WTC11 (cell line): Measurements from ENCODE around the gene GYS1. TPM values are rescaled to one million over a fixed set of nuclear protein-coding genes. Genes with fewer than 3 reads are reported as not detected.

ENCODE experiments used
- ATAC-seq: fragments of 200-7000 bp; cut with Tn5 transposase; 2 replicates; pipeline ENCODE4 v1.10.0; 2021; ENCODE audit warnings: mild to moderate bottlenecking, moderate library complexity
- CTCF ChIA-PET: fragments of 300-600 bp; sonication (Branson Sonifier 250); formaldehyde crosslinking; loops from one replicate; lab custom pipeline; 2021; ENCODE audit warnings: antibody characterized with exemption; lab: Charles Lee
- POLR2A ChIA-PET: fragments of 350-600 bp; sonication (Branson Sonifier 250); formaldehyde crosslinking; loops from one replicate; lab custom pipeline; 2021; ENCODE audit warnings: antibody characterized with exemption; lab: Charles Lee
- DNase-seq: peaks from one replicate; pipeline ENCODE4 v3.0.0; 2021; ENCODE audit warnings: low spot score
- H3K27ac Mint-ChIP-seq: 2 replicates; pipeline ENCODE4 v1.8.0; 2021; ENCODE audit warnings: mixed read lengths
- H3K27me3 Mint-ChIP-seq: 2 replicates; pipeline ENCODE4 v1.8.0; 2021; ENCODE audit warnings: low read depth, mild to moderate bottlenecking, moderate library complexity, mixed read lengths
- H3K36me3 Mint-ChIP-seq: 2 replicates; pipeline ENCODE4 v1.8.0; 2021; ENCODE audit warnings: mixed read lengths
- H3K4me1 Mint-ChIP-seq: 2 replicates; pipeline ENCODE4 v1.8.0; 2022; ENCODE audit warnings: mixed read lengths
- H3K4me3 Mint-ChIP-seq: 2 replicates; pipeline ENCODE4 v1.8.0; 2021; ENCODE audit warnings: mild to moderate bottlenecking, moderate library complexity, mixed read lengths
- H3K9me3 Mint-ChIP-seq: 2 replicates; pipeline ENCODE4 v1.8.0; 2021; ENCODE audit warnings: mixed read lengths
- AR ChIP-seq: fragments of 250-450 bp; sonication (Bioruptor Pico); IDR thresholded peaks from 2 replicates; pipeline ENCODE4 v1.9.0; 2021; ENCODE audit warnings: mild to moderate bottlenecking
- CREM ChIP-seq: sonication (generic); formaldehyde crosslinking; IDR thresholded peaks from 2 replicates; pipeline ENCODE4 v1.8.1; 2022; ENCODE audit warnings: mild to moderate bottlenecking, missing genetic modification reagents, moderate library complexity
- ESRRA ChIP-seq: sonication (generic); formaldehyde crosslinking; IDR thresholded peaks from 2 replicates; pipeline ENCODE4 v1.8.1; 2022; ENCODE audit warnings: mild to moderate bottlenecking, missing genetic modification reagents, borderline replicate concordance
- IRF2 ChIP-seq: sonication (generic); formaldehyde crosslinking; IDR thresholded peaks from 2 replicates; pipeline ENCODE4 v1.8.0; 2022; ENCODE audit warnings: low read depth, missing genetic modification reagents, borderline replicate concordance
- NFATC4 ChIP-seq: fragments of 250-450 bp; sonication (Bioruptor Pico); IDR thresholded peaks from 2 replicates; pipeline ENCODE4 v1.9.0; 2021; ENCODE audit warnings: mild to moderate bottlenecking
- NR1H2 ChIP-seq: sonication (generic); formaldehyde crosslinking; IDR thresholded peaks from 2 replicates; pipeline ENCODE4 v1.9.0; 2021; ENCODE audit warnings: mild to moderate bottlenecking, moderate library complexity, missing genetic modification reagents
- NR3C1 ChIP-seq: sonication (generic); formaldehyde crosslinking; conservative IDR thresholded peaks from 2 replicates; pipeline ENCODE4 v1.8.1; 2023; ENCODE audit warnings: low read depth, mild to moderate bottlenecking, missing genetic modification reagents
- ZNF396 ChIP-seq: fragments of 250-450 bp; sonication (Bioruptor Pico); IDR thresholded peaks from 2 replicates; pipeline ENCODE4 v1.8.0; 2021; ENCODE audit warnings: mild to moderate bottlenecking, moderate library complexity, borderline replicate concordance
- ZNF416 ChIP-seq: fragments of 250-450 bp; sonication (Bioruptor Pico); IDR thresholded peaks from 2 replicates; pipeline ENCODE4 v1.9.0; 2021; ENCODE audit warnings: mild to moderate bottlenecking, inconsistent platforms
- total RNA-seq: library from RNA; stranded (reverse); gene quantifications from 3 replicates; pipeline ENCODE4 v1.2.3, GENCODE V29; 2021
- TF ChIP-seq, protein P1 (sequence below): sonication (generic); formaldehyde crosslinking; IDR thresholded peaks from 2 replicates; pipeline ENCODE4 v1.8.0; 2022; ENCODE audit warnings: mild to moderate bottlenecking, missing genetic modification reagents
- TF ChIP-seq, protein P2 (sequence below): sonication (generic); formaldehyde crosslinking; IDR thresholded peaks from 2 replicates; pipeline ENCODE4 v1.8.1; 2022; ENCODE audit warnings: mild to moderate bottlenecking, moderate library complexity, missing genetic modification reagents
- TF ChIP-seq, protein P3 (sequence below): fragments of 250-450 bp; sonication (Bioruptor Pico); IDR thresholded peaks from 2 replicates; pipeline ENCODE4 v2.1.2; 2022; ENCODE audit warnings: mild to moderate bottlenecking, moderate library complexity
- TF ChIP-seq, protein P4 (sequence below): sonication (generic); formaldehyde crosslinking; IDR thresholded peaks from 2 replicates; pipeline ENCODE4 v1.8.1; 2023; ENCODE audit warnings: mild to moderate bottlenecking, missing genetic modification reagents, borderline replicate concordance

GYS1 gene
- total RNA-seq, 1 experiment from 2014 or later = 52.0 TPM

DNA sequence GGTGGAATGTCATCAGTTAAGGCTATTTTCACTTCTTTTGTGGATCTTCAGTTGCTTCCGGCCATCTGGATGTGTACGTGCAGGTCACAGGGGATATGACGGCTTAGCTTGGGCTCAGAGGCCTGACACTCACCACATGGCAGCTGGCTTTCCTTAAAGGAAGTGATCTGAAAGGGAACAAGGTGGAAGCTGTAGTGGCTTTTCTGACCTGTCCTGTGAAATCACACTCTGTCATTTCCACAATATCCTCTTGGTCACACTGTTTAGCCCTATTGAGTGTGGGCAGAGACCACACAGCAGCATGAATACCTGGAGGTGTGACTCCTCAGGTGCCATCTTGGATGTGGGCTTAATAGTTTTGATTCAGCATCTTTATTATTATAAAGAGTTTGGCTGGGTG is 43.0 kb downstream of the GYS1 start:
- ATAC-seq = no peak
- H3K4me3 Mint-ChIP-seq = no peak overlapping the region
- H3K9me3 Mint-ChIP-seq = no peaks in the 10 kb centered on the region
- ChIA-PET POLR2A (no interaction called here), CTCF (no interaction called here)
- peaks cover under 1% of the 10 kb centered on the region; the same call in 1 of the 2 replicates for H3K36me3 Mint-ChIP-seq
- peaks cover 19% of the 10 kb centered on the region for H3K27me3 Mint-ChIP-seq
- peaks cover 2% of the 10 kb centered on the region; the same call in 1 of the 2 replicates for H3K4me1 Mint-ChIP-seq
- no peak for DNase-seq
- TF ChIP-seq NR1H2 (no peak), IRF2 (CRISPR knock-in tag) (no peak), ZNF396 (no peak), AR (CRISPR knock-in tag) (no peak), ESRRA (no peak), CREM (no peak), NFATC4 (no peak), NR3C1 (CRISPR knock-in tag) (no peak), ZNF416 (CRISPR knock-in tag) (no peak)
- TF ChIP-seq, protein P1, sequence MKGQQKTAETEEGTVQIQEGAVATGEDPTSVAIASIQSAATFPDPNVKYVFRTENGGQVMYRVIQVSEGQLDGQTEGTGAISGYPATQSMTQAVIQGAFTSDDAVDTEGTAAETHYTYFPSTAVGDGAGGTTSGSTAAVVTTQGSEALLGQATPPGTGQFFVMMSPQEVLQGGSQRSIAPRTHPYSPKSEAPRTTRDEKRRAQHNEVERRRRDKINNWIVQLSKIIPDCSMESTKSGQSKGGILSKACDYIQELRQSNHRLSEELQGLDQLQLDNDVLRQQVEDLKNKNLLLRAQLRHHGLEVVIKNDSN = no peak
- TF ChIP-seq, protein P2, sequence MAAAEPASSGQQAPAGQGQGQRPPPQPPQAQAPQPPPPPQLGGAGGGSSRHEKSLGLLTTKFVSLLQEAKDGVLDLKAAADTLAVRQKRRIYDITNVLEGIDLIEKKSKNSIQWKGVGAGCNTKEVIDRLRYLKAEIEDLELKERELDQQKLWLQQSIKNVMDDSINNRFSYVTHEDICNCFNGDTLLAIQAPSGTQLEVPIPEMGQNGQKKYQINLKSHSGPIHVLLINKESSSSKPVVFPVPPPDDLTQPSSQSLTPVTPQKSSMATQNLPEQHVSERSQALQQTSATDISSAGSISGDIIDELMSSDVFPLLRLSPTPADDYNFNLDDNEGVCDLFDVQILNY (CRISPR knock-in tag) = no peak
- TF ChIP-seq, protein P3, sequence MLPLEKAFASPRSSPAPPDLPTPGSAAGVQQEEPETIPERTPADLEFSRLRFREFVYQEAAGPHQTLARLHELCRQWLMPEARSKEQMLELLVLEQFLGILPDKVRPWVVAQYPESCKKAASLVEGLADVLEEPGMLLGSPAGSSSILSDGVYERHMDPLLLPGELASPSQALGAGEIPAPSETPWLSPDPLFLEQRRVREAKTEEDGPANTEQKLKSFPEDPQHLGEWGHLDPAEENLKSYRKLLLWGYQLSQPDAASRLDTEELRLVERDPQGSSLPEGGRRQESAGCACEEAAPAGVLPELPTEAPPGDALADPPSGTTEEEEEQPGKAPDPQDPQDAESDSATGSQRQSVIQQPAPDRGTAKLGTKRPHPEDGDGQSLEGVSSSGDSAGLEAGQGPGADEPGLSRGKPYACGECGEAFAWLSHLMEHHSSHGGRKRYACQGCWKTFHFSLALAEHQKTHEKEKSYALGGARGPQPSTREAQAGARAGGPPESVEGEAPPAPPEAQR (CRISPR knock-in tag) = no peak
- TF ChIP-seq, protein P4, sequence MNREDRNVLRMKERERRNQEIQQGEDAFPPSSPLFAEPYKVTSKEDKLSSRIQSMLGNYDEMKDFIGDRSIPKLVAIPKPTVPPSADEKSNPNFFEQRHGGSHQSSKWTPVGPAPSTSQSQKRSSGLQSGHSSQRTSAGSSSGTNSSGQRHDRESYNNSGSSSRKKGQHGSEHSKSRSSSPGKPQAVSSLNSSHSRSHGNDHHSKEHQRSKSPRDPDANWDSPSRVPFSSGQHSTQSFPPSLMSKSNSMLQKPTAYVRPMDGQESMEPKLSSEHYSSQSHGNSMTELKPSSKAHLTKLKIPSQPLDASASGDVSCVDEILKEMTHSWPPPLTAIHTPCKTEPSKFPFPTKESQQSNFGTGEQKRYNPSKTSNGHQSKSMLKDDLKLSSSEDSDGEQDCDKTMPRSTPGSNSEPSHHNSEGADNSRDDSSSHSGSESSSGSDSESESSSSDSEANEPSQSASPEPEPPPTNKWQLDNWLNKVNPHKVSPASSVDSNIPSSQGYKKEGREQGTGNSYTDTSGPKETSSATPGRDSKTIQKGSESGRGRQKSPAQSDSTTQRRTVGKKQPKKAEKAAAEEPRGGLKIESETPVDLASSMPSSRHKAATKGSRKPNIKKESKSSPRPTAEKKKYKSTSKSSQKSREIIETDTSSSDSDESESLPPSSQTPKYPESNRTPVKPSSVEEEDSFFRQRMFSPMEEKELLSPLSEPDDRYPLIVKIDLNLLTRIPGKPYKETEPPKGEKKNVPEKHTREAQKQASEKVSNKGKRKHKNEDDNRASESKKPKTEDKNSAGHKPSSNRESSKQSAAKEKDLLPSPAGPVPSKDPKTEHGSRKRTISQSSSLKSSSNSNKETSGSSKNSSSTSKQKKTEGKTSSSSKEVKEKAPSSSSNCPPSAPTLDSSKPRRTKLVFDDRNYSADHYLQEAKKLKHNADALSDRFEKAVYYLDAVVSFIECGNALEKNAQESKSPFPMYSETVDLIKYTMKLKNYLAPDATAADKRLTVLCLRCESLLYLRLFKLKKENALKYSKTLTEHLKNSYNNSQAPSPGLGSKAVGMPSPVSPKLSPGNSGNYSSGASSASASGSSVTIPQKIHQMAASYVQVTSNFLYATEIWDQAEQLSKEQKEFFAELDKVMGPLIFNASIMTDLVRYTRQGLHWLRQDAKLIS (CRISPR knock-in tag) = no peak
- H3K27ac Mint-ChIP-seq = no peak overlapping the region

- POLR2A ChIA-PET = no interaction called here
- no peaks in the 10 kb centered on the region for H3K4me1 Mint-ChIP-seq
- CTCF ChIA-PET = interaction anchor here (0.9 kb wide), 1 partner anchor 23 kb away, joined by 3 read pairs; no protein-coding TSS in a partner anchor
- DNase-seq = no peak
- no peak overlapping the region for H3K4me3 Mint-ChIP-seq
- no peak for ATAC-seq
- peaks cover 14% of the 10 kb centered on the region for H3K27me3 Mint-ChIP-seq
- no peak for TF ChIP-seq NR1H2
- no peak overlapping the region for H3K27ac Mint-ChIP-seq
- H3K9me3 Mint-ChIP-seq = no peaks in the 10 kb centered on the region
- peaks cover under 1% of the 10 kb centered on the region; the same call in 1 of the 2 replicates for H3K36me3 Mint-ChIP-seq
Measured at GRCh38 chr19:48947258-48947542, 45.9 kb downstream of the GYS1 start.
